Measurements from ENCODE around the gene AVL9.

The AVL9 gene

DNA sequence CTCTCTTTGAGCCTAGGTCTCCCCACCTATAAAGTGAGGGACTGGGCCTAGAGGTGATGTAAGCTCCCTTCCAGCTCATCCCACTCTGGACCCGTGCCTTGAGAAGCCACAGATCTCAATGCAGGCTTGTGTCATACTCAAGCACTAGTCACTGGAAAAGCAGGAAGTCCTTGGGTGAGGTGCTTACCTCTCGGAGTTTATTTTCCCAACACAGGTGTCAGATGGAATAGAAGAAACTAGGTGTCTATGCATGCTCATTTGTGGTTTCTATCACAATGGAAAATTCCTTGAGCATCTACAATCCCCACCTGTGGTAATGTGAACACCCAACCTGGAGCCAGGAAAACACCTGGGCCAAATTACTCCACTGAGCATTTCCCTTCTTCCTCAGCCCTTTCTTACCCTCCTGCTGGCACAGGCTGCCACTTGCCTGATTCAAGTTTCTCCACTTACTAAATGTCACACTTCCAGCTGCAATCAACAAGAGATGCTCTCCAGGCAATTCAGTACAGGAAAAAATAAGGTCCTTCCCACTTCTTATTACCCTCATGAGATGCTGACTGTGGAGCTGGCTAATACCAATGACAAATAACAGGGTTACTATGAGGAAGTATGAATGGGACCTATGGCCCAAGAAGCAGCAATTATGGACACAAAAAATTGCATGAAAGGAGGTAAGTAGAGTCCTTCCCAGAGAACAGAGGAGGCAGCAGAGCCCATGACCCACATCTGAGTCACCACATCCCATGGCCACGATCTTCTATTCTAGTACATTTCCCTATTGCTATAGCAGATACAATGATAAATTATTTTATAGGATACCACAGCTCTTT lies 18.3 kb upstream of the AVL9 start:
- TF ChIP-seq, protein P1, sequence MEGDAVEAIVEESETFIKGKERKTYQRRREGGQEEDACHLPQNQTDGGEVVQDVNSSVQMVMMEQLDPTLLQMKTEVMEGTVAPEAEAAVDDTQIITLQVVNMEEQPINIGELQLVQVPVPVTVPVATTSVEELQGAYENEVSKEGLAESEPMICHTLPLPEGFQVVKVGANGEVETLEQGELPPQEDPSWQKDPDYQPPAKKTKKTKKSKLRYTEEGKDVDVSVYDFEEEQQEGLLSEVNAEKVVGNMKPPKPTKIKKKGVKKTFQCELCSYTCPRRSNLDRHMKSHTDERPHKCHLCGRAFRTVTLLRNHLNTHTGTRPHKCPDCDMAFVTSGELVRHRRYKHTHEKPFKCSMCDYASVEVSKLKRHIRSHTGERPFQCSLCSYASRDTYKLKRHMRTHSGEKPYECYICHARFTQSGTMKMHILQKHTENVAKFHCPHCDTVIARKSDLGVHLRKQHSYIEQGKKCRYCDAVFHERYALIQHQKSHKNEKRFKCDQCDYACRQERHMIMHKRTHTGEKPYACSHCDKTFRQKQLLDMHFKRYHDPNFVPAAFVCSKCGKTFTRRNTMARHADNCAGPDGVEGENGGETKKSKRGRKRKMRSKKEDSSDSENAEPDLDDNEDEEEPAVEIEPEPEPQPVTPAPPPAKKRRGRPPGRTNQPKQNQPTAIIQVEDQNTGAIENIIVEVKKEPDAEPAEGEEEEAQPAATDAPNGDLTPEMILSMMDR (IDR thresholded peaks at IDR 0.05; ENCODE audit: extremely low read depth, insufficient read depth, missing control alignments): no peak
- DNase-seq (ENCODE audit: low spot score): no peak
- in situ Hi-C loops (cut with MboI; ENCODE audit: low pct_unique_long_range_greater_than_20kb, low sequenced_read_pairs, unreplicated experiment): no loop called here

DNA sequence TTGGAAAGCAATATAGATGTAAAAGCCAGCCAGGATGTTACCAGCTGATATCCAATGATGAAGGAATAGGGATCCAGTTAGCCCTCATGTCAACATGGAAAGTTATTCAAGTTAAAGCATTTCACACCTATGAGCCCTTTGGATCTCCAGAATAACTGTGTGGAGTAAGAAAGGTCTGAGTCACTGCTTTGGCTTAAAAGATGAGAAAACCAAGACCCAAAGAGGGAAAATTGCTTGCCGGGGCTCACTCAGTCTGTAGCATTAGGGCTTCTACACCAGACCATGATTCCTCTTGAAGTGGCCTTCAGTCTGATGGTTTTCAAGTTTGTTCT lies 17.7 kb upstream of the AVL9 start:
- TF ChIP-seq, protein P1 (IDR thresholded peaks at IDR 0.05; ENCODE audit: extremely low read depth, insufficient read depth, missing control alignments): no peak
- no peak for DNase-seq (ENCODE audit: low spot score)
- in situ Hi-C loops (cut with MboI; ENCODE audit: low pct_unique_long_range_greater_than_20kb, low sequenced_read_pairs, unreplicated experiment): no loop called here

DNA sequence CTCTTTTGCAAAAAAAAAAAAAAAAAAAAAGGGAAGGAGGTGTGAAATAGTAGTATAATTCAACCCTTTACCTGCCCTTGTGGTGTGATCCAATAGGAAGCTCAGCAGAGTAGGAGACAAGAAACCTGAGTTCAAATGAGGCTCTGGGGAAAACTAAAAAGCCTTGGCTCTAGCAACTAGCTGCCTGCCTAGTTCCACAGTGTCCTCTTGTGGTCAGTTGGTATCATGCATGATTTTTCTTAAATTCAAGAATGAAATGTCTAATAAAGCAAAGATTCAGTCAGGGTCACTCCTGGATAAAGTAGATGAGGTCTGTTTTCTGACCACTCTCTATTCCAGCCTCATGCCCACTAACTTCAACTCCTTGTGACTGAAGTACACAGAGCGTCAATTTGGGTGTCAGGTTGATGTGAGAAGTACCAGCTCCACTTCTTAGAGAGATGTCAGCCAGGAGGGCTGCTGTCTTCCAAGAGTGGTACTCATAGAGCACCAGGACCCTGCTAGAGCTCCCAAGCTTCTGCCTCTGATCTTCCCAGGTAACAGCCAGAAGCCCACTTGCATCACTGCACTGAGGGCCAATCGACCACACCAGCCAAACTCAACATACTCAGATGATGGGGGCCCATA lies 15.6 kb upstream of the AVL9 start:
- TF ChIP-seq, protein P1 (IDR thresholded peaks at IDR 0.05; ENCODE audit: extremely low read depth, insufficient read depth, missing control alignments): peak; percentile 71
- peak; percentile 45 for DNase-seq (ENCODE audit: low spot score)
- in situ Hi-C loops (cut with MboI; ENCODE audit: low pct_unique_long_range_greater_than_20kb, low sequenced_read_pairs, unreplicated experiment): no loop called here

DNA sequence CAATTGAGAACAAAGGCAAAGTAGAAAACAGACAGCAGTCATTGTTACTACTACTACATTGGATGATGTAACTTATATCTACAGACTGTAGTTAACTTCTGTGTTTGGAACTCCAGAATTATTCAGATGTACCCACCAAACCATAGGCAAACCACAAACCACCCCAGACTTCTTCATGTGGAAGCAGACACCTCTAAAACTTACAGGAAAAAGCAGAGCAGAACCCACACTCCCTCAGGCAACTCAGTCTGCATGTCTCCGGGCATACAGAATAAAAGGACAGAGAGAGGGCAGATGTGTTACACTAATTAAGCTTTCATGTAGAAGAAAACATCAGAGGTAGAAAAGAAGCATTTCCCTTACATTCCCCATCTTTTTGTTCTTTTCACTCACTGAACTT lies 14.1 kb upstream of the AVL9 start:
- TF ChIP-seq, protein P1 (IDR thresholded peaks at IDR 0.05; ENCODE audit: extremely low read depth, insufficient read depth, missing control alignments): no peak
- DNase-seq (ENCODE audit: low spot score): no peak
- in situ Hi-C loops (cut with MboI; ENCODE audit: low pct_unique_long_range_greater_than_20kb, low sequenced_read_pairs, unreplicated experiment): no loop called here

DNA sequence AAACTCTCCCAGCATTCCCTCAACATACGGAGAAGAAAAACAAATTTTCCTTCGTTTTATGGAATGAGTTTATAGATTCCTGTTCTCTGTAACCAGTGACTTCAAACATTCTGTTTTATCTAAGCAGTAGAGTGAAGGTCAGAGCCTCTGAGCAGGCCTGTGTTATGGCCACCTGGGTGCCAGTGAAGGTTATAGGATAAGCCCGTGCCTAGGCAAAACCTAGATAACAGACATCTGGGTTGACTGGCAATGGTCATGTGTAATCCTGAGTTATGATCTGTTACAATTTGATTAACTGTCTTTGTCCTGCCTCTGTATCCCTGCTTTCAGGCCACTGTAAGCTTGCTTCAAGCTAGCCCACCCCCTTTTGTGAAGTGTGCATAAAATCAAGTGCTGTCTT lies 13.4 kb upstream of the AVL9 start:
- no peak for DNase-seq (ENCODE audit: low spot score)
- in situ Hi-C loops (cut with MboI; ENCODE audit: low pct_unique_long_range_greater_than_20kb, low sequenced_read_pairs, unreplicated experiment): no loop called here
- TF ChIP-seq, protein P1 (IDR thresholded peaks at IDR 0.05; ENCODE audit: extremely low read depth, insufficient read depth, missing control alignments): no peak

DNA sequence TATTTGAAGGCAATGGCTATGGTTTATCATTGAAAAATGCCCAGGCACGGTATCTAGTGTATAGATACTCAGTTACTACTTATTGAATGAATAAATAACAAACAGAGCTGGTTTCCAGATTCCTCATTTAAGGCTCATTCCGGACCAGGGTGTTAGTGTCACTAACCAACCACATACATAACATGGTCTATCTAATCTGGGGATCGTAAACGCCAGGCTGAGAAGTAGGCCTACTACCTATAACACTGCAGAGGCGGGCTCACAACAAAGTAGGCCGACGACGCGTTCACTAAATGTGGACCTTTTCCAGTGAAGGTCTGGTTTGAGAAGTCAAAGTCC lies 5.5 kb upstream of the AVL9 start:
- in situ Hi-C loops (cut with MboI; ENCODE audit: low pct_unique_long_range_greater_than_20kb, low sequenced_read_pairs, unreplicated experiment): no loop called here
- DNase-seq (ENCODE audit: low spot score): no peak
- TF ChIP-seq, protein P1 (IDR thresholded peaks at IDR 0.05; ENCODE audit: extremely low read depth, insufficient read depth, missing control alignments): no peak
